Left ventricle myocardium inferior (tissue), 1 donor: ENCODE data around the gene SPATA20. TPM values are rescaled to one million over a fixed set of nuclear protein-coding genes. Genes with fewer than 3 reads are reported as not detected.

Experiments
- DNase-seq: peaks from one replicate; pipeline ENCODE4 v3.0.0-alpha.2; 2020
- H3K27ac ChIP-seq: fragments of 200-600 bp; replicated peaks from 2 replicates; pipeline ENCODE4 v1.8.0; 2021
- H3K27me3 ChIP-seq: fragments of 200-600 bp; 2 replicates; pipeline ENCODE4 v1.8.0; 2021; ENCODE audit warnings: low read depth
- H3K36me3 ChIP-seq: fragments of 200-600 bp; 2 replicates; pipeline ENCODE4 v1.8.0; 2021
- H3K4me1 ChIP-seq: fragments of 200-600 bp; 2 replicates; pipeline ENCODE4 v1.8.0; 2021
- H3K4me3 ChIP-seq: fragments of 200-600 bp; 2 replicates; pipeline ENCODE4 v1.8.0; 2021; ENCODE audit warnings: mild to moderate bottlenecking, moderate library complexity
- H3K9me3 ChIP-seq: fragments of 200-600 bp; replicated peaks from 2 replicates; pipeline ENCODE4 v1.8.0; 2021
- CTCF ChIP-seq: fragments of 200-600 bp; IDR thresholded peaks from 2 replicates; pipeline ENCODE4 v1.8.0; 2021; ENCODE audit warnings: antibody characterized with exemption, mild to moderate bottlenecking, borderline replicate concordance
- intact Hi-C: fragments of 100-400 bp; cut with micrococcal nuclease; formaldehyde crosslinking; loops from one replicate; pipeline ENCODE4 v1.11.0; 2022
- total RNA-seq: library from RNA; stranded (reverse); fragmentation: NEBNext Ultra II Directional; extraction: Animal tissue kit (Norgen Biotek cat#: 25700); gene quantifications from one replicate; pipeline ENCODE4 v1.2.1, GENCODE V29; 2021
- donor health status: DM: no; HTN: yes; CAD: no; lungs with severe emphysema.

Gene SPATA20
- total RNA-seq, 1 donor from 2014 or later, result 66.3 TPM

GRCh38 chr17:50594892-50595291 is 47.9 kb downstream of the SPATA20 start:
- Histone ChIP-seq H3K9me3 (no peaks in the 10 kb centered on the region), H3K4me3 (no peak overlapping the region), H3K27me3 (no peaks in the 10 kb centered on the region), H3K4me1 (peaks cover 19% of the 10 kb centered on the region), H3K36me3 (no peaks in the 10 kb centered on the region), H3K27ac (no peak overlapping the region)
- TF ChIP-seq CTCF, result no peak
- DNase-seq, result no peak
- intact Hi-C loops, result no loop called here

- no peaks in the 10 kb centered on the region for H3K27me3 ChIP-seq
Measured at GRCh38 chr17:50596191-50597037, 49.4 kb downstream of the SPATA20 start.

GRCh38 chr17:50598487-50598886 is 51.5 kb downstream of the SPATA20 start:
- no peak overlapping the region for H3K27ac ChIP-seq
- DNase-seq, result no peak
- no peak overlapping the region for H3K4me3 ChIP-seq
- peaks cover 6% of the 10 kb centered on the region for H3K4me1 ChIP-seq
- intact Hi-C loops, result no loop called here
- TF ChIP-seq CTCF, result no peak
- H3K9me3 ChIP-seq, result no peaks in the 10 kb centered on the region
- peaks cover 7% of the 10 kb centered on the region for H3K27me3 ChIP-seq
- H3K36me3 ChIP-seq, result no peaks in the 10 kb centered on the region

More at GRCh38 chr17:50596191-50597037, 49.4 kb downstream of the SPATA20 start:
- intact Hi-C loops, result no loop called here
- H3K9me3 ChIP-seq, result no peaks in the 10 kb centered on the region
- no peak for DNase-seq
- H3K27ac ChIP-seq, result no peak overlapping the region
- H3K4me1 ChIP-seq, result peaks cover 12% of the 10 kb centered on the region
- no peak overlapping the region for H3K4me3 ChIP-seq
- TF ChIP-seq CTCF, result peak; percentile 27
- no peaks in the 10 kb centered on the region for H3K36me3 ChIP-seq

- H3K27ac ChIP-seq, result no peak overlapping the region
- H3K4me1 ChIP-seq, result peaks cover 16% of the 10 kb centered on the region
- no peak overlapping the region for H3K4me3 ChIP-seq
- peaks cover 7% of the 10 kb centered on the region for H3K27me3 ChIP-seq
- H3K9me3 ChIP-seq, result no peaks in the 10 kb centered on the region
- DNase-seq, result no peak
- no peak for TF ChIP-seq CTCF
- intact Hi-C loops, result no loop called here
- H3K36me3 ChIP-seq, result no peaks in the 10 kb centered on the region
Measured at GRCh38 chr17:50599606-50600005, 52.6 kb downstream of the SPATA20 start.

- no peak overlapping the region for H3K4me3 ChIP-seq
- H3K9me3 ChIP-seq, result no peaks in the 10 kb centered on the region
- no peak for DNase-seq
- intact Hi-C loops, result no loop called here
- TF ChIP-seq CTCF, result no peak
- H3K27me3 ChIP-seq, result peaks cover 13% of the 10 kb centered on the region
- no peaks in the 10 kb centered on the region for H3K36me3 ChIP-seq
- no peak overlapping the region for H3K27ac ChIP-seq
- H3K4me1 ChIP-seq, result peaks cover 29% of the 10 kb centered on the region
Measured at GRCh38 chr17:50601823-50602375, 54.9 kb downstream of the SPATA20 start.
